ENCODE measurements around the gene OSBPL5.

Gene OSBPL5

GRCh38 chr11:3206156-3206921 is 41.2 kb upstream of the OSBPL5 start:
- no peak for TF ChIP-seq CTCF (IDR thresholded peaks at IDR 0.05)

- no peak for TF ChIP-seq CTCF (IDR thresholded peaks at IDR 0.05)
These were observed 40.4 kb upstream of the OSBPL5 start for GRCh38 chr11:3205261-3206155.

- TF ChIP-seq CTCF (IDR thresholded peaks at IDR 0.05) = no peak
These were observed 39.3 kb upstream of the OSBPL5 start for GRCh38 chr11:3204141-3205015.

GRCh38 chr11:3203221-3204043 is 38.3 kb upstream of the OSBPL5 start:
- no peak for TF ChIP-seq CTCF (IDR thresholded peaks at IDR 0.05)

GRCh38 chr11:3202759-3203158 is 37.6 kb upstream of the OSBPL5 start:
- no peak for TF ChIP-seq CTCF (IDR thresholded peaks at IDR 0.05)

- TF ChIP-seq CTCF (IDR thresholded peaks at IDR 0.05) = no peak
These were observed 37.2 kb upstream of the OSBPL5 start for GRCh38 chr11:3202305-3202704.
